ENCODE data around the gene FBN3.

DNA sequence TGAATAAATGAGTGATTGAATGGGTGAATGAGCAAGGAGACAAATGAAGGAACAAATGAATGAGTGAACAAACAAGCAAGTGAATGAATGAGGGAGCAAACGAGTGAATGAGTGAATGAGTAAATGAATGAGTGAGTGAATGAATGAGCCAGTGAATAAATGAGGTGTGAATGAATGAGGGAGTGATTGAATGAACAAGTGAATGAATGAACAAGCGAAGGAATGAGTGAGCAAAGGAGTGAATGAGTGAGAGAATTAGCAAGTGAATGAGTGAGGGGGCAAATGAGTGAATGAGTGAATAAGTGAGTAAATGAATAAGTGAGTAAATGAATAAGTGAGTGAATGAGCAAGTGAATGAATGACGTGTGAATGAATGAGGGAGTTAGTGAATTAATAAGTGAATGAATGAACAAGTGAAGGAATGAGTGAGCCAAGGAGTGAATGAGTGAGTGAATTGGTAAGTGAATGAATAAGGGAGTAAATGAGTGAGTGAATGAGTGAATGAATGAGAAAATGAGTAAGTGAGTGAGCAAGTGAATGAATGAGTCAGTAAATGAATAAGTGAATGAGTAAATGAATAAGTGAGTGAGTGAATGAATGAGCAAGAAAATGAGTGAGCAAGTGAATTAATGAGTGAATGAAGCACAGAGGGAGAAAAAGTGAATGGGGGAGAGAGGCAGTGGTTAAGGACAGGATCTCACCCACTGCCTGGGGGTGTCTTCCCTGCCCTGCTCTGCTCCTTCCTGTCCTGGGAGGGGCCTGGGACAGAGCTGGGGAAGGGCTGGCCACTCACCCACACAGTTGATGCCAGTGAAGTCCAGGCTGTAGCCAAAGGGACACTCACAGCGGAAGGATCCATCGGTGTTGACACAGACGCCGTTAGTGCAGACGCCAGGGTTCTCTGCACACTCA lies 60.4 kb downstream of the FBN3 start:
- TF ChIP-seq CTCF (IDR thresholded peaks at IDR 0.05) = no peak
- TF ChIP-seq POLR2A (IDR thresholded peaks at IDR 0.05) = no peak
- no peak for TF ChIP-seq POLR2AphosphoS5 (IDR thresholded peaks at IDR 0.05)
- no peak for TF ChIP-seq EP300 (IDR thresholded peaks at IDR 0.05)
